ENCODE data around the gene AFTPH. TPM values are rescaled to one million over a fixed set of nuclear protein-coding genes. Genes with fewer than 3 reads are reported as not detected.

Gene AFTPH
- total and polyA plus RNA-seq, 9 of the 15 experiments (the other 6 are each of a cell fraction or from before 2014, with no cell fraction given): 8.0 to 26.2 (median 13.8) TPM

DNA sequence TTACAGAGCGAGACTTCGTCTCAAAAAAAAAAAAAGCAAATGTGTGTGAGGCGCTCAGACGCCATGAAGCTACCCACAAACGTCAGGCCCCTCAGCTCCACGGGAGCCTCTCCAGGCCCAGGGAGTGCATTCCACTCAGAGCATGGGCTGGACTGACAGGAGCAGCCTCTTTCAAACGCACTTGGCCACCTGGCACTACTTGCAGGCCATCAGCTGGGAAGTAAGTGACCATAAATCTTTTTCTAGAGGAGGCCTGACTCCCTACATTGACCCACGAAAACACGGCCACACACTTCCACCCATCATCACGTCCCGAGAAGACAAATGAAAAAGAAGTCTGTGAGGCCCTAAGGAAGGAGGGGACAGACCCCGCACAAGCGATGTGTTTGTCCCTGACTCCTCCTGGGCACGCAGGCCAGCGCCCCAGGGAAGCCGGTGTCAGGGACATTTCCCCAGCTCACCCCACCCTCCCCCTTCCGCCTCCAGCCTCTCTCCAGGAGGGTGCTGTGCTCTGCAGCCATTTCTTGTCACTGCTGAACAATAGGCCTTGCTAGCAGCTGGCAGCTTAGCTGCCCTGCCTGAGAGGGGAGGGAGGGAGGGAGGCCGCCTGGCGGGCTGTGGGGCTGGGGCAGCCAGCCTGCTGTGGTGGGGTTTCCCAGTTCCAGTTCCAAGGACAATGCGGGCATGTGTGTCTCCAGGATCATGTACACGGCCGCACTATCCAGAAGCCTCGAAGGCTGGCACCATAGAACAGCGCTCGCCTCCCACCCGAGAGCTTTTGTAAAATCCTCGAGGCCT lies 103.0 kb downstream of the AFTPH start (continued):
- peak; percentile 3 for TF ChIP-seq MEIS2 (IDR thresholded peaks at IDR 0.05; ENCODE audit: partially characterized antibody)
- TF ChIP-seq, protein P1, sequence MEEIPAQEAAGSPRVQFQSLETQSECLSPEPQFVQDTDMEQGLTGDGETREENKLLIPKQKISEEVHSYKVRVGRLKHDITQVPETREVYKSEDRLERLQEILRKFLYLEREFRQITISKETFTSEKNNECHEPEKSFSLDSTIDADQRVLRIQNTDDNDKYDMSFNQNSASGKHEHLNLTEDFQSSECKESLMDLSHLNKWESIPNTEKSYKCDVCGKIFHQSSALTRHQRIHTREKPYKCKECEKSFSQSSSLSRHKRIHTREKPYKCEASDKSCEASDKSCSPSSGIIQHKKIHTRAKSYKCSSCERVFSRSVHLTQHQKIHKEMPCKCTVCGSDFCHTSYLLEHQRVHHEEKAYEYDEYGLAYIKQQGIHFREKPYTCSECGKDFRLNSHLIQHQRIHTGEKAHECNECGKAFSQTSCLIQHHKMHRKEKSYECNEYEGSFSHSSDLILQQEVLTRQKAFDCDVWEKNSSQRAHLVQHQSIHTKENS (CRISPR knock-in tag; IDR thresholded peaks at IDR 0.05): no peak
- TF ChIP-seq MCM7 (IDR thresholded peaks at IDR 0.05): no peak

DNA sequence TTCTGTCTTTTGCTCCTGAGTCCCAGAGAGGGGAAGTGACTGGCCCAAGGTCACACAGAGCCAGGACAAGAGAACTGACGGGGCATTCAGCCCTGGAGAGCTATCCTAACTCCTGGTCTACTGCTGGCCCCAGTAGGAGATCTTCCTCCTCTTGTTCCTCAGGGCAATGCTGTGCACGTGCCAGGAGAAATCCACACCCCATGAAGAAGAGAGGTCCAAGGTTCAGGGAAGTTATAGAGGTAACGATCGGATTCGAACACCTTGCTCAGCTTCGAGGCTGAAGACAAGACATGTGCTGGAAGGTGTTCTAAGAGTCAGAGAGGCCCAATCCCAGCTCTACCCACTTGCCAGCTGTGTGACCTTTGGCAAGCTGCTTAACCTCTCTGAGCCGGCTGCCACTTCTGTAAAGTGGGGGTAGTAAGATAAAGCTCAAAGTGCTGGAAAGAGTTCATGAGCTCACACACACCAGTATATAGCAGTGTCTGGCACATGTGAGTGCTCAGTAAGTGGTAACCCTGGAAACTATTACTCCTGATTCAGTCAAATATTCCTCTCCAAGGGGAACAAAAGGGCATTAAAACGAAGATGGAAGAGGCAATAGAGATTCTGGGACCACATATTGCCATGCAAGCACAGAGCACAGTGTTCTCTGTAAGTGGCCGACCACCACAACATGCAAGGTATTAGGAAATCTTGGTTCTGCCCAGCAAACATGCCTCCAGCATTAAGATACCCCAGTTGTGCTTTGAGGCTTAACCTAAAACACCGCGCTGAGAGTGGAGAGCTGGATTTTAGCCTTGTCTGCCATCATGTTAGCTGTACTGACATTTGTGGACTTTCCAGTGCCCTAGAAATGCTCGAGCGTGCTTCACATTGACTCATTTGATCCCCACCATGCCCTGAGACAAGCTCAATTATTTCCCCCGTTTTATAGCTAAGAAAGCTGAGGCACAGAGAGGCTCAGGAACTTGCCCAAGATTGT lies 104.0 kb downstream of the AFTPH start:
- Histone ChIP-seq H3K4me1 (replicated peaks in 1 of 2; ENCODE audit: control insufficient read depth in 2 of 2, insufficient read depth in 2 of 2, low read length in 2 of 2) (peaks cover 0 to 4% of the 10 kb centered on the region in 2 experiments; a peak in 2 of 5 replicates), H3K27ac (ENCODE audit: extremely low read depth, low read depth, low read length) (no peak overlapping the region), H3K9me3 (replicated peaks; ENCODE audit: control insufficient read depth, insufficient read depth, low read depth, low read length) (no peaks in the 10 kb centered on the region), H3K9me1 (ENCODE audit: control insufficient read depth, insufficient read depth, low read length) (no peaks in the 10 kb centered on the region), H3K9ac (ENCODE audit: insufficient read depth in 1 of 2, low read depth in 2 of 2, low read length in 2 of 2) (0 out of 4 replicates have a peak overlapping the region, but pooled peaks of 1 of the 2 experiments have one; percentile 10), H2AFZ (ENCODE audit: low read depth, low read length) (no peak overlapping the region), H3K36me3 (ENCODE audit: control insufficient read depth, insufficient read depth, low read length) (peaks cover 24% of the 10 kb centered on the region; the same call in 2 of the 3 replicates), H3K79me2 (ENCODE audit: control insufficient read depth, insufficient read depth, low read length) (peaks cover 2% of the 10 kb centered on the region; the same call in 1 of the 3 replicates), H3K4me3 (no peak overlapping the region), H4K20me1 (replicated peaks; ENCODE audit: control insufficient read depth, insufficient read depth, low read length) (no peaks in the 10 kb centered on the region), H3K27me3 (ENCODE audit: control insufficient read depth in 2 of 2, insufficient read depth in 2 of 2, low read length in 2 of 2) (no peaks in the 10 kb centered on the region), H3K4me2 (ENCODE audit: insufficient read depth, low read length) (no peak overlapping the region)
- BruUV-seq (replicated peaks): no TSS peak
- WGBS (ENCODE audit: insufficient coverage, low coverage, missing lambda C conversion rate): 69% methylated on average over 14 of the region's 14 CpGs
- intact Hi-C loops (cut with micrococcal nuclease): loop anchor here (5.0 kb wide), 1 partner anchor 106 kb away; the partner anchor contains the start of gene AFTPH
- in situ Hi-C loops (cut with MboI): no loop called here
- DNase-seq (ENCODE audit: extremely low read depth in 1 of 4, low spot score in 3 of 4) (no peak), FAIRE-seq (no peak), ATAC-seq (no peak)
- ChIA-PET POLR2A (interaction anchor here (0.6 to 2.0 kb wide), 11 partner anchors 10 to 307 kb away, joined by 3 to 7 read pairs (median 3); no protein-coding TSS in a partner anchor), CTCF (ENCODE audit: low intra/inter-chr PET ratio) (no interaction called here)
- 0 out of 2 replicates have a peak, but pooled peaks have one; percentile 85 for TF ChIP-seq PTBP1 (IDR thresholded peaks at IDR 0.05; ENCODE audit: low read depth, low read length)
- no peak for TF ChIP-seq GABPA (tag; conservative IDR thresholded peaks at IDR 0.05; ENCODE audit: low read depth)
- TF ChIP-seq MAFF (IDR thresholded peaks at IDR 0.05; ENCODE audit: low read length): no peak
- no peak for TF ChIP-seq SREBF2 (CRISPR knock-in tag; IDR thresholded peaks at IDR 0.05)
- no peak for TF ChIP-seq MTA2 (IDR thresholded peaks at IDR 0.05; ENCODE audit: low read depth)
- no peak for TF ChIP-seq TRIM24 (IDR thresholded peaks at IDR 0.05)
- TF ChIP-seq, protein P2, sequence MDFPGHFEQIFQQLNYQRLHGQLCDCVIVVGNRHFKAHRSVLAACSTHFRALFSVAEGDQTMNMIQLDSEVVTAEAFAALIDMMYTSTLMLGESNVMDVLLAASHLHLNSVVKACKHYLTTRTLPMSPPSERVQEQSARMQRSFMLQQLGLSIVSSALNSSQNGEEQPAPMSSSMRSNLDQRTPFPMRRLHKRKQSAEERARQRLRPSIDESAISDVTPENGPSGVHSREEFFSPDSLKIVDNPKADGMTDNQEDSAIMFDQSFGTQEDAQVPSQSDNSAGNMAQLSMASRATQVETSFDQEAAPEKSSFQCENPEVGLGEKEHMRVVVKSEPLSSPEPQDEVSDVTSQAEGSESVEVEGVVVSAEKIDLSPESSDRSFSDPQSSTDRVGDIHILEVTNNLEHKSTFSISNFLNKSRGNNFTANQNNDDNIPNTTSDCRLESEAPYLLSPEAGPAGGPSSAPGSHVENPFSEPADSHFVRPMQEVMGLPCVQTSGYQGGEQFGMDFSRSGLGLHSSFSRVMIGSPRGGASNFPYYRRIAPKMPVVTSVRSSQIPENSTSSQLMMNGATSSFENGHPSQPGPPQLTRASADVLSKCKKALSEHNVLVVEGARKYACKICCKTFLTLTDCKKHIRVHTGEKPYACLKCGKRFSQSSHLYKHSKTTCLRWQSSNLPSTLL (IDR thresholded peaks at IDR 0.05): no peak
- peak; percentile 70 to 79 for TF ChIP-seq KDM1A (IDR thresholded peaks at IDR 0.05)
- 0 out of 2 replicates have a peak, but pooled peaks have one; percentile 51 for TF ChIP-seq HDAC2 (IDR thresholded peaks at IDR 0.05)
- TF ChIP-seq RBM25 (IDR thresholded peaks at IDR 0.05; ENCODE audit: low read depth, low read length, severe bottlenecking): peak; percentile 92
- no peak for TF ChIP-seq GABPB2 (CRISPR knock-in tag; conservative IDR thresholded peaks at IDR 0.05)
- peak; percentile 87 for TF ChIP-seq ZFP36 (IDR thresholded peaks at IDR 0.05; ENCODE audit: low read depth, low read length, partially characterized antibody)
- no peak for TF ChIP-seq ZNF717 (CRISPR knock-in tag; IDR thresholded peaks at IDR 0.05)
- TF ChIP-seq BCOR (IDR thresholded peaks at IDR 0.05): peak; percentile 93
- TF ChIP-seq ARHGAP35 (IDR thresholded peaks at IDR 0.05; ENCODE audit: partially characterized antibody): no peak

All from K562 (cell line).